Fibroblast of mammary gland (primary cell): ENCODE data around the gene MYOZ2.

Experiments
- DNase-seq: peaks from one replicate; pipeline ENCODE4 v3.0.0-alpha.2; 2010; ENCODE audit warnings: low read depth
- H3K4me3 ChIP-seq: 2 replicates; pipeline ENCODE4 v1.5.1; 2011; ENCODE audit warnings: low read depth, mild to moderate bottlenecking, low read length, moderate library complexity; ENCODE audit not compliant: control insufficient read depth
- TF ChIP-seq, protein P1 (sequence below): conservative IDR thresholded peaks from 2 replicates; pipeline ENCODE4 v1.5.1; 2011; ENCODE audit warnings: low read depth, low read length, inconsistent platforms; ENCODE audit not compliant: control insufficient read depth, insufficient read depth

MYOZ2 gene

DNA sequence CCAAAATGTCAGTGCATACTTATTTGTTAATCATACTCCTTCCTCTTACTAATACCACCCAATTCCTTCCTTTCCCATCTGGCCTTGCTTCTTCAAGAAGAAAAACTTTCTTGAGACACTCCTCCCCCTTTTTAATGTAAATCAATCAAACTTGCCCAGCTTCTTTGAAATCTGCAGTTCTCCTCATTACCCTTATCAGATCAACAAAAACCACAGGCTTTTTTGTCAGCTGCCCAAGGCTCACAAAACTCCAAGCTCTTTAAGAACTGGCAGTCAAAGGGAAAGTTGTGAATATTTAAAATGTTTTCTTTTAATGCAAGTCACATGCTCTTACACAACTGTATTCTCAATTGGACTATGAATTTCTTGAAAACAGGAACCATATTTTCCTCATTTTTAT is 11.3 kb upstream of the MYOZ2 start:
- H3K4me3 ChIP-seq, result no peak overlapping the region
- TF ChIP-seq, protein P1, sequence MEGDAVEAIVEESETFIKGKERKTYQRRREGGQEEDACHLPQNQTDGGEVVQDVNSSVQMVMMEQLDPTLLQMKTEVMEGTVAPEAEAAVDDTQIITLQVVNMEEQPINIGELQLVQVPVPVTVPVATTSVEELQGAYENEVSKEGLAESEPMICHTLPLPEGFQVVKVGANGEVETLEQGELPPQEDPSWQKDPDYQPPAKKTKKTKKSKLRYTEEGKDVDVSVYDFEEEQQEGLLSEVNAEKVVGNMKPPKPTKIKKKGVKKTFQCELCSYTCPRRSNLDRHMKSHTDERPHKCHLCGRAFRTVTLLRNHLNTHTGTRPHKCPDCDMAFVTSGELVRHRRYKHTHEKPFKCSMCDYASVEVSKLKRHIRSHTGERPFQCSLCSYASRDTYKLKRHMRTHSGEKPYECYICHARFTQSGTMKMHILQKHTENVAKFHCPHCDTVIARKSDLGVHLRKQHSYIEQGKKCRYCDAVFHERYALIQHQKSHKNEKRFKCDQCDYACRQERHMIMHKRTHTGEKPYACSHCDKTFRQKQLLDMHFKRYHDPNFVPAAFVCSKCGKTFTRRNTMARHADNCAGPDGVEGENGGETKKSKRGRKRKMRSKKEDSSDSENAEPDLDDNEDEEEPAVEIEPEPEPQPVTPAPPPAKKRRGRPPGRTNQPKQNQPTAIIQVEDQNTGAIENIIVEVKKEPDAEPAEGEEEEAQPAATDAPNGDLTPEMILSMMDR, result no peak
- DNase-seq, result peak; percentile 48

DNA sequence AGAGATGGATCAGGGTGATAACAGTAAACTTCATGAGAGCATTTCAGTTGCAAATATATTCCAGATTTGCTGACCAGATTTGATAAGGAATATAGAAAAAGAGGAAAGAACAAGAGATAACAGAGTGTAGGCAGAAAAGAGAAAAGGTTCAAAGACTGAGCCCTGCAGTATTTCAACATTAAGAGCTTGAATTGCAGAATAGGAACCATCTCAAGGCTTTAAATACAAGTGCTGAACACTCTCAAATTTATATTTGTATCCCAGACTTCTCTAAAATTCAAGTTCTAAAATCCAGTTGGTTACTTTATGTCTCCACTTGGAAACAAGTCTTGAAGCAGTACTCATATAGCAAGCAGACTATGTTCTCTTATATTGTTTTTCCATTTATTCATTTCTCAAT is 9.7 kb upstream of the MYOZ2 start:
- H3K4me3 ChIP-seq, result no peak overlapping the region
- TF ChIP-seq, protein P1, result no peak

DNA sequence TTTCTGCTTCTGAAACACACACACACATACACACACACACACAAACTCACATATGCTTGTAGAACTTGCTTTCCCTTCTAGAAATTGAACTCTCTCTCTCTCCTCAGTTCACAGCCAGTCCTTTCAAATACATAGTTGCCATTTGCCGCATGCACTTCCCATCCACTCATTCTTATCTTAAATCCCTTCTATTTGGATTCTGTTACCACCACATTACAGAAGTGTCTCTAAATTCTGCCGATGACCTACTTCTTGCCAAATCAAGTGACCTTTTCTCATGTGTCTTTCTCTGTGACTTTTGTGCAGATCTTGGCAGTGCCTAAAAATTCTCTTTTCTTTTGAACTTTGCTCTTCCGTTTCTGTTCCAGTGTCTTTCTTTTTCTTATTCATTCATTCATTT is 7.5 kb upstream of the MYOZ2 start:
- DNase-seq, result no peak
- TF ChIP-seq, protein P1, result no peak
- no peak overlapping the region for H3K4me3 ChIP-seq

More for the DNA sequence above, 9.7 kb upstream of the MYOZ2 start:
- no peak for DNase-seq

DNA sequence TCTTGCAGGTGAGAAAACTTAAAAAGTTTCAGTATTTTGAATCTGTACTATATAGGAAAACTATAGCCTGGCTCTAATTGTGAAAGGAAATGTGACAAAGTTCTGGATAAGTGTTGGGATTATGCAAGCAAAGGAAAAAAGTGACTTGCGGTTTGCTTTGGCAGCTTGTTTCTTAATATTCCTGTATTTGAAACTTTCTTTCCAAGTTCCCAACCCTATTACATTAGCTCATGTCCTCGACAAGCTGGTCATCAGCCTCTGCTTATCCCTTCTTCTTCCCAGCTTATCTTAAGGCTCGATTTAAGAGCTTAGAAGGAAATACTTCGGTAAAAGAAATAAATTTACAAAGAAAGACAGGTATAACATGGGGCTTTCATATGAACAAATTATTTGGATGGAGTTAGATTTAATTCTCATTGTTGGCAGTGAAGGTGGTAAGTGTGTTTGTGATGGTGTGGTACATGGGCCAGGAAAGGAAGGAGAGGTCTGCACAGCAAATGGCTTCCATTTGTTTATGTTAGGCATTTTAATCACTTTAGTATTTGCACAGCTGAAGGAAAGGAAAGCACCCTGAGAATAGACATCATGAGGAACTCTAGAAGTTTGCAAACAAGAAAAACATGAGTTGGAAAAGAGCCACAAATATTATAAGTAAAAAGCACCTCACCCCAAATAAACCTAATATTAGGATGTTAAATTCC is 5.1 kb upstream of the MYOZ2 start:
- peak; percentile 88 for DNase-seq
- no peak overlapping the region for H3K4me3 ChIP-seq
- TF ChIP-seq, protein P1, result no peak

DNA sequence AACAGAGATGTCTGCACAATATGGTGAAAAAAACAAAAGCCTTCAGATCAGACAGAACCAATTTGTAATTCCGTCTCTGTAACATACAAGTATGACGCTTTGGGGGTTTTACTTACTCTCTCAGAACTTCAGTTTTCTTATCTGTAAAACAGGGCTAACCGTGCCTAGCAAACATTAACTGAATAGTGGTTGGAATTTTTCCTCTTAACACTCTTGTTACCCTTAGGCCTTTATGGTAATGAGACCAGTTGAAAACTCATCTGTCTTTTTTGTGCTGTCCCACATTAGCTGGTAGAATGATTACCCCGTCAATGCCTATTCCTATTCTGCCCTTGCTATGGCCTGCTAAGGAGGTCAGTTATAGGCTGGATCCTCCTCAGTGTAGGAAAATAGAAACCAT is 4.5 kb upstream of the MYOZ2 start:
- DNase-seq, result no peak
- no peak overlapping the region for H3K4me3 ChIP-seq
- TF ChIP-seq, protein P1, result no peak

DNA sequence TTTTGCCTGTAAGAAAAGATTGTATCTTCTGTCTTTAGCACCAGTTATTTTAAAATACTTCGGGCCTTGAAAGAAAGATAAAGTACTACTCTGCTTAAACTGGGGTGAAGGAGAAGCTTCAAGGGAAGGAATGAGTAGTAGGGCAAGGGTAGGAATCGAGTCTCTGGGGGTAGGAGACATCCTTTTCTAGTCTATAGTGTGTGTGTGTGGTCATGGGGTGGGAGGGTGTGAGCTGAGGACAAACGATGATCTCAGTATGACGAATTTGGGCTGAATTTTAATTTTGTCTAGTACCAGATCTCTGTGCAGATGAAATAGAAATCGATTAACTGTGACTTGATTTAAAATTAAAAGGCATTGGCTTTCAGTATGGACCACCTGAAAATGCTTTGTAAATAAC is 3.3 kb upstream of the MYOZ2 start:
- no peak overlapping the region for H3K4me3 ChIP-seq
- DNase-seq, result peak; percentile 95
- TF ChIP-seq, protein P1, result no peak
